NCI-H146 treated with DMSO at 0.1 percent for 48 hours (cell line): ENCODE results near the gene SAMD3.
"Not testable (repeated sequence)": the region's sequence is repeated elsewhere in the genome, so short reads cannot be mapped to it uniquely, and the experiment has no call there.

Source experiments
- DNase-seq: peaks from one replicate; lab custom pipeline; 2025; ENCODE audit not compliant: unreplicated experiment; lab: John Stamatoyannopoulos, UW

The SAMD3 gene

GRCh38 chr6:130182466-130182865, 40.3 kb downstream of the SAMD3 start:
- no peak for DNase-seq

GRCh38 chr6:130178692-130179091, 44.1 kb downstream of the SAMD3 start:
- DNase-seq = no peak

- no peak for DNase-seq
These were observed 46.4 kb downstream of the SAMD3 start for GRCh38 chr6:130176378-130176777.

GRCh38 chr6:130173377-130174004, 49.3 kb downstream of the SAMD3 start:
- DNase-seq = not testable (repeated sequence)

- DNase-seq = not testable (repeated sequence)
These were observed 52.6 kb downstream of the SAMD3 start for GRCh38 chr6:130170160-130170559.

GRCh38 chr6:130167655-130168054, 55.1 kb downstream of the SAMD3 start:
- DNase-seq = no peak

- DNase-seq = no peak
These were observed 58.5 kb downstream of the SAMD3 start for GRCh38 chr6:130164251-130164650.

GRCh38 chr6:130163266-130163665, 59.5 kb downstream of the SAMD3 start:
- no peak for DNase-seq

- DNase-seq = no peak
These were observed 60.3 kb downstream of the SAMD3 start for GRCh38 chr6:130162421-130162820.

- DNase-seq = no peak
These were observed 60.9 kb downstream of the SAMD3 start for GRCh38 chr6:130161683-130162404.

- DNase-seq = no peak
These were observed 62.8 kb downstream of the SAMD3 start for GRCh38 chr6:130159956-130160355.

- no peak for DNase-seq
These were observed 64.2 kb downstream of the SAMD3 start for GRCh38 chr6:130158548-130158947.

- no peak for DNase-seq
These were observed 64.7 kb downstream of the SAMD3 start for GRCh38 chr6:130158056-130158455.

GRCh38 chr6:130156908-130157307, 65.8 kb downstream of the SAMD3 start:
- DNase-seq = no peak

GRCh38 chr6:130152908-130153510, 69.7 kb downstream of the SAMD3 start:
- DNase-seq = no peak

GRCh38 chr6:130150906-130151305, 71.8 kb downstream of the SAMD3 start:
- DNase-seq = no peak

- not testable (repeated sequence) for DNase-seq
These were observed 73.7 kb downstream of the SAMD3 start for GRCh38 chr6:130149016-130149415.

- DNase-seq = no peak
These were observed 74.6 kb downstream of the SAMD3 start for GRCh38 chr6:130148181-130148580.

GRCh38 chr6:130147111-130147510, 75.6 kb downstream of the SAMD3 start:
- DNase-seq = no peak

GRCh38 chr6:130143709-130144108, 79.0 kb downstream of the SAMD3 start:
- no peak for DNase-seq

- DNase-seq = no peak
These were observed 82.7 kb downstream of the SAMD3 start for GRCh38 chr6:130140084-130140483.

GRCh38 chr6:130138909-130139242, 83.9 kb downstream of the SAMD3 start:
- no peak for DNase-seq
